Pulmonary artery endothelial cell (primary cell): ENCODE measurements around the gene FBP2. TPM values are rescaled to one million over a fixed set of nuclear protein-coding genes. Genes with fewer than 3 reads are reported as not detected.

Experiments used
- total RNA-seq: library from RNA; depleted of rRNA; stranded (reverse); fragments of >200 nt; gene quantifications from 2 replicates; pipeline ENCODE4 v1.2.3, GENCODE V29; 2014

The FBP2 gene
- total RNA-seq, 1 donor from 2014 or later: not detected

Other genes with a start within 250 kb of the FBP2 start
- under 0.01 TPM in 1 of 2 replicates, not detected in the other for gene PCAT7, start 38.7 kb downstream of the FBP2 start, total RNA-seq
- 0.95 and 1.5 TPM in 2 replicates for gene FBP1, start 45.7 kb upstream of the FBP2 start, total RNA-seq
- gene AOPEP, start 132.9 kb upstream of the FBP2 start, total RNA-seq: 19.2 and 36.1 TPM in 2 replicates